ENCODE data around the gene U2AF2. TPM values are rescaled to one million over a fixed set of nuclear protein-coding genes. Genes with fewer than 3 reads are reported as not detected.

U2AF2 gene
- total RNA-seq, 1 experiment from 2014 or later: 140 TPM

DNA sequence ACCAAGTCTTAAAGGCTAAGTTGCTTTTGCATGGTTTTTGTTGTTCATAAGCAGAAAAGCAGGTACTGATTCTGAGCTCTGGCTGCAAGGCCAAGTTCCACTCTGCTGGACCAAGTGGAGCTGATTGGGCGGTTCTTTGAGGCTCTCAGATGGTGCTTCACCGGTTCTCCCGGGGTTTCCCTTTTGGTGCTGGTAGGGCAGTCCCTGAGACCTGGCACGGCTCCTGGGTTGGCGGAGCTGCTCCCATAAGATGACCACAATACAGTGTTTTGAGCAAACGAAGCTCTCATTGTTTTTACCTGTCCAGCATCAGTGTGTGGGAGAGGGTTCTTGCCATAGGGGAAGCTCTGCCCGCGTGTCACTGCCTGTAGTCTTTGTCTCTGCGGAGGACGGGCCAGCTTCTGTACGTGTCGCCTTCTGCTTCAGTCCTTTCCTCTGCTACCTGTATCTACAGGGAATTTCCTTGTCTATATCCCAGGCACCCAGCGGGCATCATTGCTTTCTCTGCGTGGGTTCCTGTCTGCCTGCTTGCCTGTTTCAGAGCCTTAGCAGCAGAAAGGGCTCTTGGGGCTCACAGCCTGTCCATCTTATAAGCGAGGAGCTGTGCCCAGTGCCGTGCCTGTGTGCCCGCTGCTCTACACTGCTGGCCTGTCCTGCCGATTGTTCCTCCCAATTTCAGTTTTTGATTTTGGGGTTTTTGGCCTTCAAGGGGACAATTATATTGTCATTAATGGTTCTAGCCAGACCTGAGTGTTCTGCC is 2.3 kb downstream of the U2AF2 start:
- DNase-seq (ENCODE audit: low read depth): no peak

DNA sequence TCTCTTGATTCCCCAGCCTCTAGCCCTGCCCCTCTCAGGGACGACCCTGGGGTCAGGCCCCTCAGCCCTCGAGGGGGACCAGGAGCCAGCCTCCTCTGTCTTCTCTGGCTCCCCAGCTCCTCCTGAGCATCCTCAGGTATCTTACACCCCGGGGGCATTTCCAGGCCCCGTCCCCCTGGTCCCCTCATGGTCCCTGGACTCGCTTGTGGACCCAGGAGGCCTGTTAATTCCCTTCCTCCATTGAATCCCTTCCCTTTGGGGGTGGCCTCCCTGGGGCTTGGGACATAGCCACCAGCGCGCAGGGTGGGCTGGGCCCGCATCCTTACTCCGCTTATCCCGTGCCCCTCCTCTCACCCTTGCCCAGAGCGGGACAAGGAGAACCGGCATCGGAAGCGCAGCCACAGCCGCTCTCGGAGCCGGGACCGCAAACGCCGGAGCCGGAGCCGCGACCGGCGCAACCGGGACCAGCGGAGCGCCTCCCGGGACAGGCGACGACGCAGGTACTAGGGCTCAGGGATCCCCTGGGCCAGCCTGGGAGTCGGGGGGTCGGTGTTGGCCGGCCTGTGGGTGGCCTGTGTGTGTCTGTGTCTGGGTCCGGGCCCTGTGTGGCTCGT is 4.1 kb downstream of the U2AF2 start:
- DNase-seq (ENCODE audit: low read depth): no peak

DNA sequence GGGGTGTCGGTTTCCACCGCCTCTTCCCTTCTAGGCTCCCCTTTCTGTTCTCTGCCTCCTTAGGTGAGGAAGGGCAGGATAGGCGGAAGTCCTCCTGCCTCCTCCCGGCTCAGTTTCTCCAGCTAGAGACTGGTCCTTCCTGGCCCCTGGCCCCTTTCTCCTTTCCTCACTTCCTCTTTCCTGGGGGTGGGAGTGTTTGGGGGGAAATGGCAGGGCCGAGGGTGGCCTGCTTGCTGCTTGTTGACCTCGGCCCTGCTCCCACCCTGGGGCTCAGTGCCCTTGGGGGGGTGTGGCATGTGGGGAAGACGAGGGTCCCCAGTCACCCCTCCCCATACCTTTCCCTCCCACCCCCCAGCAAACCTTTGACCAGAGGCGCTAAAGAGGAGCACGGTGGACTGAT is 5.0 kb downstream of the U2AF2 start:
- DNase-seq (ENCODE audit: low read depth): no peak

DNA sequence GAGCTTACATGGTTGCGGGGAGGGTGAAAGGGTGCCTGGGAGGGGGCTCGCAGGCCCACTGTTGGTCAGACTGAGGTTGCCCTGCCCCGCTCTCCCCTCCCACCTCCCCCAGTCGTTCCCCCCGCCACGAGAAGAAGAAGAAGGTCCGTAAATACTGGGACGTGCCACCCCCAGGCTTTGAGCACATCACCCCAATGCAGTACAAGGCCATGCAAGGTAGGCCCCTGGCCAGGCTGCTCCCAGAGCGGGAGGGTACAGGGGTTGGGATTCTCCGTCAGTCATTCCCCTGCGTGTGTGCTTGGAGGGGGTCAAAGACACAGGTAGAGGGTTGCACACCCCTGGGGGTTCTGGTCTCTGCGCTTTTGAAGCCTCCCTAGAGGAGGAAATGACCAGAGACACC is 5.6 kb downstream of the U2AF2 start:
- no peak for DNase-seq (ENCODE audit: low read depth)

DNA sequence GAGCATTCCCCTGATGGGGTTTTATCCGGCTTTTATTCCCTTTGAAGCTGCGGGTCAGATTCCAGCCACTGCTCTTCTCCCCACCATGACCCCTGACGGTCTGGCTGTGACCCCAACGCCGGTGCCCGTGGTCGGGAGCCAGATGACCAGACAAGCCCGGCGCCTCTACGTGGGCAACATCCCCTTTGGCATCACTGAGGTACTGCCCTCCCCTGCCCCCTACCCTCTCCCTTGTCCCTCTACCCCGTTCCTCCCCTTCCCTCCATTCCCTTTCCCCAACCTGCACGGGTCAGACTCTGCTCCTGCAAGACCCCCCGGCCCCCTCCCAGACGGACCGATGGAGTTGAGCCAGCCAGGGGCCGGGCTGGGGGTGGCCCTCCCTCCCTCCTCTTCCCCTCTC is 6.2 kb downstream of the U2AF2 start:
- no peak for DNase-seq (ENCODE audit: low read depth)

DNA sequence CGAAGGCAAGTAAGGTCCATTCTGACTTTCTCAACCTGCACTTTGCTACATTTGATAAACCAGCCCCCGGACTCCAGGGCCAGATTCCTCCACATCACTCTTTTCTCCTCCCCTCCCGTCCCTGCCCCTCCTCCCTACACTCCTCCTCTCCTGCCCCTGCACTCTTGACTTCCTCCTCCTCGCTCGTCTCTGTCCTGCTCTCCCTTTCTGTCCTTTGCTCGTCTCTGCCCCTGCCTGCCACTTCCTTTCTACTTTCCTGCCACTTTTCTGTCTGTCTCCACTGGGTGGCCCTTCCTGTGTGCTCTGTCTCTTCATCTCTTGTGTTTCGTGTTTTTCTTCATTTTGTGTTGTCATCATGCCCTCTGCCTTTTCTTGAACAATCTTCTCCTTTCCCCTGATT is 7.0 kb downstream of the U2AF2 start:
- DNase-seq (ENCODE audit: low read depth): no peak

DNA sequence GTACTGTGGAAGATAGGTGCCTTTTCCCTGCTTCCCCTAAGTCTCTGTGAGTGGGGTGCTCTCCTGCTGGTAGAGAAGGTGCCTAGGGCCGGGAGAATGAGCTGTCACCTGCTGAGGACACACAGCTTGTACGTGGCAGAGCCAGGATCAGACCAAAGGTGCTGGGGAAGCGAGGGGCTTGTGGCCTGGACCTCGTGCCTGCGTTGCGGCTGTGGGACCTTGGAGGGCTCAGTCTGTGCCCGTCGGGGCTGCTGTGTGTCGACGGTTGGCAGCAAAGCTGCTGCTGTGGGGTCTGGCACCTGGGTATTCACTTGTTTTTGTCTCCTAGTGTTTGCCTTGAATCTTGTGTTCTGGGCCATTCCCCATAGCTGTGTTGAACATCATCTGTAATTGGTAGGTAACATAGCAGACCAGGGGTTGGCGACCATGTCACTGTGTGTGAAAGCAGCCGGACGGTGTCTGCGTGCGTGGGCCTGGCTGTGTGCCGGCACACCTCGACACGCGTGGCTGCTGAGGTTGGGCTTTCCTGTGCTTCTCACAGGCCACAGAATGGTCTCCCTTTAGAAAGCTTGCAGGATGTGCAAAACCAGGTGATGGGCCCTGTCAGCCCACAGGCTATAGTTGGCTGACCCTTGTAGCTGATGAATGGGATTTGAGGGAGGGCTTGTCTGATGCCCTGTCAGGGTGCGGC is 9.2 kb downstream of the U2AF2 start:
- no peak for DNase-seq (ENCODE audit: low read depth)

DNA sequence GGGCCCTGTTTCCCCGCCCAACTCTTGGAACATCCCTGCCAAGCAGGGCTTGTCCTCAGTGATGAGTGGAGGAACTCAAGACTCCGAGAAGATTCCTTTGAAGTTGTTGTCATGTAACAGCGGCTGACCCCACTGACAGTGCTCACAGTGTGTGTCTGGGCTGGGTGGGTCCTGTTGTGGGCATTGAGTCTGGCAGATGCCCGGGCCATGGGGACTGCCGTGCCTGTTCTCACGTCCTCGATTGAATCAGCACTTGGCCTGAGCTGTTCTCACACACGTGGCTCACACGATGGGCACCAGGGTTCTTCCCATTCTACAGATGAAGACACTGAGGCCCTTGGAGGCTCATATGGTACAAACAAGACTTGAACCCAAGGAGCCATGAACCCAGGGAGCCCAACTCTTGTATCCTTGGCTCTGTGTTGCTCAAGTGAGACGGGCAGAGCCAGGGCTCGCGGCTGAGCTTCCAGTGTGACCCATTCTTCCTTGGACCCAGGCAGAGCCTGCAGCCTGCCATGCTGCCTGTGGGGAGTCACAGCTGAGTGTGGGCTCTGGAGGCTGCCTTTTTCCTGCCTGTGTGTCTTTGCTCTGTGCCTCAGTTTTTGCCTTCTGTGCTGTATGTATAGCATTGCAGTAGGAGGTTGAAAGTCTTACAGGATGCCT is 11.6 kb downstream of the U2AF2 start:
- no peak for DNase-seq (ENCODE audit: low read depth)

DNA sequence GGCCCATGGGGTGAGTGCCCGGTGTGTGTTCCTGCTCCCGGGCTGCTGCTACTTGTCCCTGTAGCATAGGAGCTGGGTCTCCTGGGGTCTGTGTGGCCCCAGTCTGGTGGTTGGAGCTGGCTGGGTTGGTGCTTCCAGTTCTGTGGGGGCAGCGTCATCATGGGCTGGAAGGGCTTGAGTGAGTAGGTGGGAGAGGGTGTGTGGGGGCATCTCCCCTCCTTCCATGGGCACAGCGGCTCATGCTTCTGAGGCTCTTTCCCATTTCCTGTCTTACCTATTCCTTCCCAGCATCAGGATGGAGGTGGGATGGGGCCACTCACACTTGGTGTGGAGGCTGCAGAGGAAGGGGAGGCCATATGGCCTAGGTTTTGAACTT is 12.2 kb downstream of the U2AF2 start:
- DNase-seq (ENCODE audit: low read depth): no peak

DNA sequence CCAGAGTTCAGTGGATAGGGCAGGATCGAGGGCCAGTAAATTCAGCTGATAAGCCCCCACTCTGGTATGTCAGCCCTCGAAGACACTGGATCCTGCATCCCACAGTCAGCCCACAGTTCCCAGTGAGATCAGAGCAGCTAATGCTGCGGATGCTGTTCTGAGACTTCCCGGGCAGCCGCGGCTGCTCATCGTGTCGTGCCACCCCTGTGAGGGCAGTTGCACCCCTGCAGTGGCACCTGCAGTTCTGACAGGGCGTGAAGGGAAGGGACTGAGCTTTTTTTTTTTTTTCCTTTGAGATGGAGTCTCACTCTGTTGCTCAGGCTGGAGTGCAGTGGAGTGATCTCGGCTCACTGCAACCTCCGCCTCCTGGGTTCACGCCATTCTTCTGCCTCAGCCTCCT is 12.7 kb downstream of the U2AF2 start:
- DNase-seq (ENCODE audit: low read depth): no peak

DNA sequence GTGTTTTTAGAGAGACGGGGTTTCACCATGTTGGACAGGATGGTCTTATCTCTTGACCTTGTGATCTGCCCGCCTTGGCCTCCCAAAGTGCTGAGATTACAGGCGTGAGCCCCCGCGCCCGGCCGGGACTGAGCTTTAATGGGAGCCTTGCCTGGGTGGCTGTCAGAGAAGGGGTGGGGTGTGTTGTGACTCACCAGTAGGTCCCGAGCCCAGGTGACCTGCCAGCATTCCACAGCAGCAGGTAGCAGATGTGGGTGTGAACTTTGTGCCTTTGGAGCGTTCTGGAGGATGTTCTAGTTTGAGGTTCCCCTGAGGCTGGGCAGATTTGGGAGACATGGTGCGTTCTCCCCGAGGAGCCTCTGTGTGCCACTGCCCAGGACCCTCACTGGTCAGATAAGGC is 13.1 kb downstream of the U2AF2 start:
- DNase-seq (ENCODE audit: low read depth): no peak

DNA sequence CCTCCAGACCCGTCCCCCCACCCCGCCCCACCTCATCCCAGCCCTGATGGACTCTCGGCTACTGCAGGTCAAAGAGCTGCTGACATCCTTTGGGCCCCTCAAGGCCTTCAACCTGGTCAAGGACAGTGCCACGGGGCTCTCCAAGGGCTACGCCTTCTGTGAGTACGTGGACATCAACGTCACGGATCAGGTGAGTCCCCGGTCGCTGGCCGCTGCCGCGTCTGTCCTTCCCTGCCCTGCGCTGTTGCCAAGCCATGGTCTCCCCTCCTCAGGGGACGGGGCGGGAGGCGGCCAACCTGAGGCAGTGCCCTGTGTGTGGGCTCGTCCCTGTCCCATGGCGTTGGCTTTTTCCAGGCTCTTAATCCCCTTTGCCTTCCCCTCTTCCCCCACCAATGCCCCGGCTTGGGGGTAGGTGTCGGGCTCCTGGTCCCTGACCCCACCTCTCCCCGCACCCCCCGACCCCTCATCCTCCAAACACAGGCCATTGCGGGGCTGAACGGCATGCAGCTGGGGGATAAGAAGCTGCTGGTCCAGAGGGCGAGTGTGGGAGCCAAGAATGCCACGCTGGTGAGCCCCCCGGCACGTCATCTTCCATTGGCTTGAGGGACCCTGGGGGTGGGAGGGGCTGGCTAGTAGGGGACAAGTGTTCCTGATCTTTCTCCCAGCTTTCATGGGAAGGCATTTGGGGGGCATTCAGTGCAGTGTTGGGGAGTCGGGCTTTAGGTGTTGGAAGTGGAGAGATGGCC is 13.9 kb downstream of the U2AF2 start:
- DNase-seq (ENCODE audit: low read depth): no peak

DNA sequence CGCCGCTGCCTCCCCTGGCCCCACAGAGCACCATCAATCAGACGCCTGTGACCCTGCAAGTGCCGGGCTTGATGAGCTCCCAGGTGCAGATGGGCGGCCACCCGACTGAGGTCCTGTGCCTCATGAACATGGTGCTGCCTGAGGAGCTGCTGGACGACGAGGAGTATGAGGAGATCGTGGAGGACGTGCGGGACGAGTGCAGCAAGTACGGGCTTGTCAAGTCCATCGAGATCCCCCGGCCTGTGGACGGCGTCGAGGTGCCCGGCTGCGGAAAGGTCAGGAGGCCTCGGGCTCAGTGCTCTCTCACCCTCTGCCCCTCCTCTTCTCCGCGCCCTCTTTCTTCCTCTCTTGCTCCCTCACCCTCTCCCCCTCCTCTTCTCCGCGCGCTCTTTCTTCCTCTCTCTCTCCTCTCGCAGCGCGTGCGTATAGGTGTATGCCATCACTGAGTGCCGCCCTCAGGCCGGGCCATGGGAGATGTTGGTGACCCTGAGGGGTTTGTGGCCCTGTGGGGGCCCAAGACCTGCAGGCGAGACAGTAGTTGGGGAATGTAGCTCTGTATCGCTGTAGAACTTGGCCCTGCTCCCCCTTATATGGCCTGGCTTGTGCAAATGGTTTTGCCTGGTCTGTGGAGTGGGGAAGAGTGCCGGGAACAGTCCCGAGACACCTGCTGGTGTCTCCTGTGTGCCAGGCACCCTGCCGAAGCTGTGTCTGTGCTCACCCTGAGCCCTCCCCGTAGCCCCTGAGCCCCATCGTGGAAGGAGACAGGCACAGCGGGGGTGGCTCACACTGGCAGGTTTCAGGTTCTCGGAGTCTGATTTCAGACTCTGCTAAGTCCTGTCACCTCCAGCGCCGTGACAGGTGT is 14.8 kb downstream of the U2AF2 start:
- DNase-seq (ENCODE audit: low read depth): no peak

DNA sequence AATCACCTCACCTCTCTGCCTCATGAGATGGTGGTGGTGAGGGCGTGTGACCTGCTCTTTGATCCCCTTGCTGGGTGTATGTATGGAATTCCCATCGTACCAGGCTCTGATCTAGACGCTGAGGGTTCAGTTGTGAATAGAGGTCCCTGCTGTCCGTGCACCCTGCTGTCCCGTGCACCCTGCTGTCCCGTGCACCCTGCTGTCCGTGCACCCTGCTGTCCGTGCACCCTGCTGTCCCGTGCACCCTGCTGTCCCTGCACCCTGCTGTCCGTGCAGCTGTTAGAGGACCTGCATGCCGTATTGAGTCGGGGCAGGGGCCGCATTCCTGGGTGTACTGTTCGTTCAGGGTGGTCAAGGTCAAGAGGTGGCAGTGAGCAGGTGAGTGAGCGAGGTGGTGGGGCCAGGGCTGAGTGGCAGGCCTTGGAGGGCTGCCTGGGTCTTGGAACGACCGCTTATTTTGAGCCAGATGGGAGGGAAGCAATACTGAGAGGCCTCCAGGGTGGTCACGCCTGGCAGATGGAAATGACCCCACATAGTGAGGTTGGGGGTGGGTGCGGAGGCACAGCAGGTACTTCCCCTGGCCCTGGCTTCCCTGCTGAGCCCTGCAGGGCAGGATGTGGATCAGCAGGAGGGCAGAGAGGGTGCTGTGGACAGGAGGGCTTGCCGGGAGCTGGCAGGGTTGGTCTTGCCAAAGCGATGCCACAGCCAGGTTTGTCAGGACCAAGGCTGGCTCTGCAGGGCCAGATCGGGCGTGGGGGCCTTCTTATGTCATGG is 15.6 kb downstream of the U2AF2 start:
- no peak for DNase-seq (ENCODE audit: low read depth)

DNA sequence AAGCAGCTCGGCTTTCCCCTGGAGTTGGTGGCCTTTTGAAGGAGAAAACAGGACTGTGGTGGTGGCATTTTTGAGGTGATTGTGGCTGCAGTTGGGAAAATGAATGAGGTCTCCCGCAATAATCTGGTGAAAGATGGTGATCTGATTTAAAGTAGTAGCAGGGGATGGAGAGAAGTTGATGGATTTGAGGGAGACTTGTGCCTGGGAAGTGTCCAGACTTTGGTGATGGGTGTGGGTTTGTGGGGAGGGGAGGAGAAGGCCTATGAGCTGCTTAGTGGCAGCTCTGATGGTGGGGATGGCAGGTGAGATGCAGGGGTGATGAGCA is 16.2 kb downstream of the U2AF2 start:
- no peak for DNase-seq (ENCODE audit: low read depth)

DNA sequence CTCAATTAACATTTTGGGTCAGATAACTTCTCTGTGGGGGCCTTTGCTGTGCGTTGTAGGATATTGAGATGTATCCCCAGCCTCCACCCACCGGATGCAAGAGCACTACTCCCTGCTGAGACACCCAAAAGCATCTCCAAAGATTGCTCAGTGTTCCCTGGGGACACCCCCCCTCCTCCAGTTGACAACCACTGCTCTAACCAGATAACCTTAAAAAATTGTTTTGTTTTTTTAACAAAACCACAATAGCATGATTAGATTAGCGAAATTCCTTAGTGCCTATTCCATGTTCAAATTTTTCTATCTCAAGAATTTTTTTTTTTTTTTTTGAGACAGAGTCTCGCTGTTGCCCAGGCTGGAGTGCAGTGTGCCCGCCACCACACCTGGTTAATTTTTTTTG is 17.6 kb downstream of the U2AF2 start:
- peak; percentile 32 for DNase-seq (ENCODE audit: low read depth)

DNA sequence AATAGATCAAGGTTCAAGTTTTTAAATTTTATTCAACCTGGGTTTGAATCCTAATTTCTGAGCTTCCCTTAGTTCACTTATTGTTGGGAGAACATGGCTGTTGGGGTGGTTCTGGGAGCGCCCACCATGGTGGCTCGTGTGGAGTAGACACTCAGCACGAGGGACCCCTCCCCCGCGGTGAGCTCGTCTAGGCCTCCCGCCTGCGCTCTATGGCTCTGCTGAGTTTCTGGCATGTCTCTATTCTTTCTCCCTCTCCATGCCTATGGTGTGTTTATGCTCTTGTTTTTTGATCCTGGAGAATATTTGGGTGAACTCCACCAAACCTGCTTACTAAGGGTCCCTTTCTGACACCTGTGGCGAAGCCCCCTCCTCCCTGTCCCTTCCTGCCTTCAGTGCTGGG is 18.6 kb downstream of the U2AF2 start:
- DNase-seq (ENCODE audit: low read depth): no peak

DNA sequence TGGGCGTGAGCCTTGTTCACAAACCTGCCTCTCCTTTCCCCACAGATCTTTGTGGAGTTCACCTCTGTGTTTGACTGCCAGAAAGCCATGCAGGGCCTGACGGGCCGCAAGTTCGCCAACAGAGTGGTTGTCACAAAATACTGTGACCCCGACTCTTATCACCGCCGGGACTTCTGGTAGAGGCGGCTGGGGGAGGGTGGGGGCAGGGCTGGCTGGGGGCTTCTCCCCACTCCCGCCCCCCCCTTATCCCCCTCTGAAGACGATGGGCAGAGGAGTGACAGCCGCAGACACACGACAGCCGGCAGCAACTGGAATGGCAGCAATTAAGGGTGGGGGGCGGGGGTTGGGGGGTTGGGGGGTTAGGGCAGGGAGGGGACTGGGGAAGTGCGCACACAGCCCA is 19.1 kb downstream of the U2AF2 start:
- no peak for DNase-seq (ENCODE audit: low read depth)

DNA sequence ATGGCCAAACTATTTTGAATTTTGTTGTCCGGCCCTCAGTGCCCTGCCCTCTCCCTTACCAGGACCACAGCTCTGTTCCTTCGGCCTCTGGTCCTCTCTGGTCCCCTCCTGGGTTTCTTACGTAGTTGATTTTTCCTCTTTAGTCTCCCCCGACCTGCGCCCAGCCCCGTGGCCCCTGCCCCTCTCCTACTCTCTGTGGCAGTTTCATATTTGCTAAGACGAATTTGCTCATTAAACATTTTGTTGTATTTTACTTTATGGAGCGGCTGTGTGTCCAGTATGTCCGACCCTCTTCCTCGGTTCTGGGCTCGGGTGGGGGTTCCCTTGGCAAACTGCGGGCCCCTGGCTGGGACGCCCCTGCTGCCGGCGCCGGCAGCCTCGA is 19.6 kb downstream of the U2AF2 start:
- no peak for DNase-seq (ENCODE audit: low read depth)

DNA sequence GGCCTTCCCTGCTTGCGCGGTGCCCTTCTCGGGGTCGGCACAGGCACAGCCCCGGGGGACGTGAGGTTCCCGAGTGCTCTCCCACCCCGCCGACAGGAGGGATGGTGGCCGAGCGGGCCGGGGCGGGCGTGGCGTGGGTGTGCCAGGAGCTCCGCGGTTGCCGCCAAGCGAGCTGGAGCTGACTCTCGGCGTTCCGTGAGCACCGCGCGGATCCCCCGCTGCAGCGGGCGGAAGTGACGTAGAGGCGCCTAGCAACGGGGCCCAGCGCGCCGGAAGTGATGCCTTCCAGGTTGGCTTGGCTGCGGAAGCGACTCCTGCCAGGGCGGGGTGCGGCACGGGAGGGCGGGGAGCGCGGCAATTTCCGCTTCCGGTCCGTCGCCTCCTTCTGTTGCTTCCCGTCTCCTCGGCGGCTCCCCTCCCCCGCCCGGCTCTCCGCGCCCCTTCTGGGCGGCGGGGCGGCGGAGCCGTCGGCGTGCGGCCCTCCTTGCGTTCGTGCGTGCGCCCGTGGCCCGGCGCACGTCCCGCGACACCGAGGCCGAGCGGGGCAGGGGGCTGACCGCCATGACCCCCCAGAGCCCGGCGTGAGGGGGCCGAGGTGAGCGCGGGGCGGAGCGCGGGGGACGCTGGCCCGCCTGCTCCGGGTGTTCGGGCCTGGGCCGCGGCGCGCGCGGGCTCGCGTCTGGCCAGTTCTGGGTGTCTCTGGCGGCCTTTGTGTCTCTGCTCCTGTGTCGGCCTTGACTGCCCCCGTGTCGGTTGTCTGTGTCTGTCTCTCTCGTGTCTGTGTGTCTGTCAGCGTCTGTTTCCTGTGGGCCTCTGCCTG is 20.2 kb downstream of the U2AF2 start, which contains the start of gene EPN1:
TSS of gene EPN1 (plus strand) at position 386 of the 820 bp plus-strand sequence. CDS start 3,402 bp downstream, outside the sequence.
- DNase-seq (ENCODE audit: low read depth): peak; percentile 96
